ENCODE data around the gene CORO7.

CORO7 gene

DNA sequence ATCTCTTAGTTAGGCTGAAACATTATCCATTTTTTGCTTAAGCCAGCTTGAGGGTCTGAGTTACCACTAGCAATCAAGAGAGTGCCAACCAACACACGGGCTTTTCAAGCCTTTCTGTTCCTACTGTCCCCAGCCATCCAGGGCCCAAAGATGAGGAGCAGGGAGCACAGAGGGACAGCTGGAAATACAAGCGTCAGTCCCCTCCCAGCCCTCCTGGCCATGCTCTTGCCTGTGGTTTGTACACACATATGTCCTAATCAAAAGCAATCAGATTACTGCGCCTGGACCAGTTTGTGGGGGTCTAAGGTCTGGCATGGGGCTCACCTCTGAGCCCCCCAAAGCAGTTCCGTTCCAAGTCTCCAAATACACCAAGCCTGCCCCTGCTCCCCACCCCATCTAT lies 3.5 kb downstream of the CORO7 start:
- Histone ChIP-seq H3K27me3 (replicated peaks; ENCODE audit: control insufficient read depth, insufficient read depth, low read length) (no peaks in the 10 kb centered on the region), H3K36me3 (ENCODE audit: control insufficient read depth, insufficient read depth, low read length) (peaks cover 33% of the 10 kb centered on the region), H3K4me3 (replicated peaks; ENCODE audit: low read depth, low read length) (no peak overlapping the region)
- TF ChIP-seq, protein P1, sequence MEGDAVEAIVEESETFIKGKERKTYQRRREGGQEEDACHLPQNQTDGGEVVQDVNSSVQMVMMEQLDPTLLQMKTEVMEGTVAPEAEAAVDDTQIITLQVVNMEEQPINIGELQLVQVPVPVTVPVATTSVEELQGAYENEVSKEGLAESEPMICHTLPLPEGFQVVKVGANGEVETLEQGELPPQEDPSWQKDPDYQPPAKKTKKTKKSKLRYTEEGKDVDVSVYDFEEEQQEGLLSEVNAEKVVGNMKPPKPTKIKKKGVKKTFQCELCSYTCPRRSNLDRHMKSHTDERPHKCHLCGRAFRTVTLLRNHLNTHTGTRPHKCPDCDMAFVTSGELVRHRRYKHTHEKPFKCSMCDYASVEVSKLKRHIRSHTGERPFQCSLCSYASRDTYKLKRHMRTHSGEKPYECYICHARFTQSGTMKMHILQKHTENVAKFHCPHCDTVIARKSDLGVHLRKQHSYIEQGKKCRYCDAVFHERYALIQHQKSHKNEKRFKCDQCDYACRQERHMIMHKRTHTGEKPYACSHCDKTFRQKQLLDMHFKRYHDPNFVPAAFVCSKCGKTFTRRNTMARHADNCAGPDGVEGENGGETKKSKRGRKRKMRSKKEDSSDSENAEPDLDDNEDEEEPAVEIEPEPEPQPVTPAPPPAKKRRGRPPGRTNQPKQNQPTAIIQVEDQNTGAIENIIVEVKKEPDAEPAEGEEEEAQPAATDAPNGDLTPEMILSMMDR (IDR thresholded peaks at IDR 0.05; ENCODE audit: insufficient read depth, low read length, poor library complexity, severe bottlenecking): no peak
- DNase-seq (ENCODE audit: extremely low read depth, insufficient read length): no peak

DNA sequence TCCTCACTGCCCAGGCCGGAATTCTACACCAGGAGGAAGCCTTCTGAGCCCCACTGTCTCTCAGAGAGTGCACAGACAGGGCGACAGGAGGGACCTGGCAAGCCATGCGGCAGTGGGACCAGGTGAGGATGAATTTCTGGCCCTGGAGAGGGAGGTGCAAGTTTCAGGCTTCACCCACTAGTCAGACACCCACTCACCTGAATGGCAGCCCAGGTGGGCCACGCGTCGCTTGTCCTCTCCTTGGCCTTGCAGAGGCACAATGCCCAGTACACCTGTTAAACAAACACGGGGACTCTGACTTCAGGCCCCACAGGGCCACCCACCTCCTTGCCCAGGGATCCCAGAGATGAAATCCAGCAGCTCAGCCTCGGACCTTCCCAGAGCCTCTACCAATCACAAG lies 4.2 kb downstream of the CORO7 start:
- DNase-seq (ENCODE audit: extremely low read depth, insufficient read length): no peak
- TF ChIP-seq, protein P1 (IDR thresholded peaks at IDR 0.05; ENCODE audit: insufficient read depth, low read length, poor library complexity, severe bottlenecking): no peak
- H3K4me3 ChIP-seq (replicated peaks; ENCODE audit: low read depth, low read length): no peak overlapping the region
- H3K36me3 ChIP-seq (ENCODE audit: control insufficient read depth, insufficient read depth, low read length): peaks cover 40% of the 10 kb centered on the region
- no peaks in the 10 kb centered on the region for H3K27me3 ChIP-seq (replicated peaks; ENCODE audit: control insufficient read depth, insufficient read depth, low read length)

DNA sequence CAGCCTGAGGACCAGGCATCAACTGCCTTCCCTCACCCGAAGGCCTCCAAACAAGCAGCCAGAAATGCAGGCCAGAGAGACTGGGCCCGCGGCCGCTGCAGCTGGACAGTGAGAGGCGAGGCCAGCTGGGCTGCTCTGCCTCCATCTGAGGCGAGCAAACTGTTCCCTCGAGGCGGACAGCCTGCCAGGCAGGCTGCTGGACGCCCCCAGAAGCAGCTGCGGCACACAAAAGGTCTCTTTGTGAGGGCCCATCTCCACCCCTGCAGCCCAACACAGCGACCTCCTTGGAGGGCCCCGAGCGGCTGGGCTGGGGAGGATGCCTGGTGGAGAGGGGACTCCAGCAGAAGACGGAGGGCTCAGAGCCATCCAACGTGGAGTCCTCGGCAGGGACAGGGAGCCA lies 4.7 kb downstream of the CORO7 start:
- peaks cover 40% of the 10 kb centered on the region for H3K36me3 ChIP-seq (ENCODE audit: control insufficient read depth, insufficient read depth, low read length)
- TF ChIP-seq, protein P1 (IDR thresholded peaks at IDR 0.05; ENCODE audit: insufficient read depth, low read length, poor library complexity, severe bottlenecking): no peak

DNA sequence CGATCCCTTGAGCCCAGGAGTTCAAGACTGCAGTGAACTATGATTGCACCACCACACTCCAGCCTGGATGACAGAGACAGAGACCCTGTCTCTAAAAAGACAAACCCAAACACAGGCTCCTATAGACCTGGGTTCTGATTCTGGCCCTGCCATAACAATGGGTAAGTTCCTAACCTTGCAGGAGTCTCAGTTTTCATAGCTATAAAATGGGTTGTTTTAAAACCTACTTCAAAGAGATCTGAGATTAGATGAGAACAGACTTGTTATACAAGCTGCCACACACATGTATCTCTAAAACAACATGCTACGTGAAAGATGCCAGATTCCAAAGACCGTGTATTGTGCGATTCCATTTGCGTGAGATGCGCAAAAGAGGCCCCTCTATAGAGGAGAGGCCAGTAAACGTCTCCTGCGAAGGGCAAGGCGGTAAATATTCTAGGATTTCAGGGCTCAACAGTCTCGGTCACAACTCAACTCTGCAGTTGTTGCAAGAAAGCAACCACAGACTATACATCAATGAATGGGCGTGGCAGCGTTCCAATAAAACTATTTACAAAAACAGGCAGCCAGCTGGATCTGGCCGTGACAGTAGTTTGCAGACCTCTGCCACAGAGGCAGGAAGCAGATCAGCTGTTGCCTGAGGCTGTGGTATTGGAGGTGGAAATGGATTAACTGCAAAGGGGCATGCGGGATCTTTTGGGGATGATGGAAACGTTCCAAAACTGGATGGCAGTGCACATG lies 5.9 kb downstream of the CORO7 start:
- Histone ChIP-seq H3K4me3 (replicated peaks; ENCODE audit: low read depth, low read length) (no peak overlapping the region), H3K36me3 (ENCODE audit: control insufficient read depth, insufficient read depth, low read length) (peaks cover 42% of the 10 kb centered on the region), H3K27me3 (replicated peaks; ENCODE audit: control insufficient read depth, insufficient read depth, low read length) (no peaks in the 10 kb centered on the region)
- TF ChIP-seq, protein P1 (IDR thresholded peaks at IDR 0.05; ENCODE audit: insufficient read depth, low read length, poor library complexity, severe bottlenecking): no peak
- DNase-seq (ENCODE audit: extremely low read depth, insufficient read length): no peak

More for the DNA sequence above, 4.7 kb downstream of the CORO7 start:
- no peak for DNase-seq (ENCODE audit: extremely low read depth, insufficient read length)
- H3K4me3 ChIP-seq (replicated peaks; ENCODE audit: low read depth, low read length): no peak overlapping the region
- no peaks in the 10 kb centered on the region for H3K27me3 ChIP-seq (replicated peaks; ENCODE audit: control insufficient read depth, insufficient read depth, low read length)

DNA sequence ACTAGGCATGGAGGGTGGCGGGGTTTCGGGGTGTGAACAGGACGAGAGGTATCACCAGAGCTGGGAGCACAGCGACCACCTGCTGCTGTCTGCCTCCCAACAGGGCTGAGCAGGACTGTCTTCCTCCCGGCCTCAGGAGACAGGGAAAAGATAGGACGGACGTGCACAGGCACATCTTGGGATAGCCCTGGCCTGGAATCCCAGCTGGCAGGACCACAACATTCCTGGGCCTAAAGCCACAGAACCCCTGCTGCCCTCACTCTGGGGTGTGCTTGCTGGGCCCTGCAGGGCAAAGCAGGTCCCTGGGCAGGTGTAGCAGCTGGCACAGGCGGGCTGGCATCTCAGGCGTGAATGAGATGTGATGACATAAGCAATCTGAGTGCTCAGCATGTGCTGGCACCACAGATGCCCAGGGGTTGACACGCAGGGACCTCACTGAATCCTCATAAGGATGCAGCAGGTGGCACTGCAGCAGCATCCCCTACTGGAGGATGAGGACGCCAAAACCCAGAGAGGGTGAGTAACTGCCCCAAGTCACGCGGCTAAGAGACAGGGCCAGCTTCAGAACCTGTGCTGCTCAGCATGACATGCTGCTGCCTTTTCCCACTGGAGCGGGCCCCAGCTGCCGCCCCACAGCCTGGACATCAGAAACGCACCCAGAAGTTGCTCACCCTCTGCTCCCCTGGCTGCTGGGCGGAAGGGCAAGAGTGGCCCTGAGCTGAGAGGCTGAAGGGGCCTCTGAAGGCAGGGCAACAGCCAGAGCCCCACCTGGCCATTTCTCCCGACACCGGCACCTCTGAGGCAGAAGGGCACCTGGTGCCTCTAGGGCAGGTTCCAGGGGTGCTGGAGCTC lies 7.1 kb downstream of the CORO7 start:
- Histone ChIP-seq H3K4me3 (replicated peaks; ENCODE audit: low read depth, low read length) (no peak overlapping the region), H3K36me3 (ENCODE audit: control insufficient read depth, insufficient read depth, low read length) (peaks cover 51% of the 10 kb centered on the region), H3K27me3 (replicated peaks; ENCODE audit: control insufficient read depth, insufficient read depth, low read length) (no peaks in the 10 kb centered on the region)
- TF ChIP-seq, protein P1 (IDR thresholded peaks at IDR 0.05; ENCODE audit: insufficient read depth, low read length, poor library complexity, severe bottlenecking): no peak
- DNase-seq (ENCODE audit: extremely low read depth, insufficient read length): no peak

Measured in GM06990 (cell line).